ENCODE data around the gene CD93.

DNA sequence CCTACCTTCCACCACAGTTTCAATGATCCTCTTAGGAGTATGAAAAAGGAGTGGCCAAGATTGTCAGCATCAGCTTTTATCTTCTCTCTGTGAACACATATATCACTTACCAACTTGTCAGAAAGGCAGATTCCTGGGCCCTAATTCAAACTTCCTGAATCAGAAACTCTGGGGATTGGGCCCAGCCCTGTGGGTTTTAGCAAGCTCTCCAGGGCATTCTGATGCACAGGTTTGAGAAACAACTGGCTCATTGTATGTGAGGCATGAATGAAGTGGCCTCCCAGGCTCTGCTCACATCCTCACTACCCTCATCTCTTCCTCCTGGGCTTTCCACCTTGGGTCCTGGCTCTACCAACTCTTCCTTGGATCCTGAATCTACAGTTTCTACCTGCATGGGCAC lies 23.5 kb downstream of the CD93 start:
- TF ChIP-seq POLR2AphosphoS5 (IDR thresholded peaks at IDR 0.05): no peak
- TF ChIP-seq, protein P1, sequence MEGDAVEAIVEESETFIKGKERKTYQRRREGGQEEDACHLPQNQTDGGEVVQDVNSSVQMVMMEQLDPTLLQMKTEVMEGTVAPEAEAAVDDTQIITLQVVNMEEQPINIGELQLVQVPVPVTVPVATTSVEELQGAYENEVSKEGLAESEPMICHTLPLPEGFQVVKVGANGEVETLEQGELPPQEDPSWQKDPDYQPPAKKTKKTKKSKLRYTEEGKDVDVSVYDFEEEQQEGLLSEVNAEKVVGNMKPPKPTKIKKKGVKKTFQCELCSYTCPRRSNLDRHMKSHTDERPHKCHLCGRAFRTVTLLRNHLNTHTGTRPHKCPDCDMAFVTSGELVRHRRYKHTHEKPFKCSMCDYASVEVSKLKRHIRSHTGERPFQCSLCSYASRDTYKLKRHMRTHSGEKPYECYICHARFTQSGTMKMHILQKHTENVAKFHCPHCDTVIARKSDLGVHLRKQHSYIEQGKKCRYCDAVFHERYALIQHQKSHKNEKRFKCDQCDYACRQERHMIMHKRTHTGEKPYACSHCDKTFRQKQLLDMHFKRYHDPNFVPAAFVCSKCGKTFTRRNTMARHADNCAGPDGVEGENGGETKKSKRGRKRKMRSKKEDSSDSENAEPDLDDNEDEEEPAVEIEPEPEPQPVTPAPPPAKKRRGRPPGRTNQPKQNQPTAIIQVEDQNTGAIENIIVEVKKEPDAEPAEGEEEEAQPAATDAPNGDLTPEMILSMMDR (IDR thresholded peaks at IDR 0.05): no peak

All from esophagus muscularis mucosa (tissue), 3 donors.